Right atrium auricular region (tissue), 2 donors: Measurements from ENCODE around the gene GPX8. TPM values are rescaled to one million over a fixed set of nuclear protein-coding genes. Genes with fewer than 3 reads are reported as not detected.
A peak's percentile ranks its signal among the peaks of the same experiment; 100 is the strongest.

Experiments used
- DNase-seq: peaks from one replicate; pipeline ENCODE4 v3.0.0-alpha.2; 2019; ENCODE audit warnings: low spot score
- H3K27ac ChIP-seq, 2 donors: fragments of 200-600 bp; sonication (generic); 1 replicate in 1 of 2; 2 replicates in 1 of 2; pipeline ENCODE4 v1.5.1; 2016 to 2019
- H3K27me3 ChIP-seq, 2 donors: fragments of 200-600 bp; sonication (generic); one replicate each; pipeline versions ENCODE4 v1.5.1 to v1.6.0; 2017 to 2019
- H3K36me3 ChIP-seq: fragments of 200-600 bp; sonication (generic); one replicate; pipeline ENCODE4 v1.5.1; 2016
- H3K4me1 ChIP-seq, 2 donors: fragments of 200-600 bp; sonication (generic); one replicate each; pipeline versions ENCODE4 v1.5.1 to v1.6.0; 2017 to 2019
- H3K4me3 ChIP-seq, 2 donors: fragments of 200-600 bp; sonication (generic); 1 replicate in 1 of 2; 2 replicates in 1 of 2; pipeline ENCODE4 v1.5.1; 2017 to 2019; ENCODE audit warnings: mild to moderate bottlenecking in 1 of 2, moderate library complexity in 1 of 2
- H3K9me3 ChIP-seq, 2 donors: fragments of 200-600 bp; sonication (generic); one replicate each; pipeline ENCODE4 v1.5.1; 2019
- total RNA-seq, 2 donors: library from RNA; depleted of rRNA; stranded (reverse); fragments of >200 nt; gene quantifications; one replicate each; pipeline ENCODE4 v1.1.0, GENCODE V29; 2016
- TF ChIP-seq, protein P1 (sequence below), 2 donors: fragments of 200-600 bp; sonication (generic); IDR thresholded peaks; one replicate each; pipeline ENCODE4 v1.5.1; 2019; ENCODE audit warnings: antibody characterized with exemption in 2 of 2

Gene GPX8, protein sequence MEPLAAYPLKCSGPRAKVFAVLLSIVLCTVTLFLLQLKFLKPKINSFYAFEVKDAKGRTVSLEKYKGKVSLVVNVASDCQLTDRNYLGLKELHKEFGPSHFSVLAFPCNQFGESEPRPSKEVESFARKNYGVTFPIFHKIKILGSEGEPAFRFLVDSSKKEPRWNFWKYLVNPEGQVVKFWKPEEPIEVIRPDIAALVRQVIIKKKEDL
- total RNA-seq = 10 to 100 TPM; 15.7 to 17.5 TPM

DNA sequence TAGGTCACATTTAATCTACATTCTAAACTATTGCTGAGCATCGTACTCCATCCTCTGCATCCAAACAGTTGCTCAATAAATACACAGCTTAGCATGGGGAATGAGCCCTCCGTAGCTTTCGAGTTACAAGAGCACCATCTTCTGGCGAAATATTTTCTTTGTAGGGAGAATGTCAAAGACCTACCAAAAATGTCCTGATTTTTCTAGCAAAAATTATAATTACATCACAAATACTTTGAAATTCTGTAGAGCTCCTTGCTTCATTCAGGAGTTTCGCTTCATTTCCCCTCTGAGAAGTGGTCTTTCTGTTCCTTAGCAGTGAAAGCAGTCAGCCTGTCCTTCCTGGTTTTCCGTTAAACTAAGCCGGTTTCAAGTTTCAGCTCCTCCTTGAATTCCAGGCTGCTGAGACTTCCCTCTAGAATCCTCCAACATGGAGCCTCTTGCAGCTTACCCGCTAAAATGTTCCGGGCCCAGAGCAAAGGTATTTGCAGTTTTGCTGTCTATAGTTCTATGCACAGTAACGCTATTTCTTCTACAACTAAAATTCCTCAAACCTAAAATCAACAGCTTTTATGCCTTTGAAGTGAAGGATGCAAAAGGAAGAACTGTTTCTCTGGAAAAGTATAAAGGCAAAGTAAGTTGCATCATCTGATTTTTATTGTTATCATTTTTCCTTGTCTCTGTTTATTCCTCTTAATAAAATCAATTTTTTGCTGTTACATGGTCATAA is at the start of gene GPX8:
Gene GPX8 (plus strand): TSS at position 409 of the 730 bp plus-strand sequence. CDS start 22 bp downstream, at position 431.
- Histone ChIP-seq H3K36me3 (no peaks in the 10 kb centered on the region), H3K27me3 (no peaks in the 10 kb centered on the region), H3K4me1 (peaks cover 0 to 7% of the 10 kb centered on the region in 2 donors), H3K4me3 (peak within 1 kb of the TSS; percentile 41 to 49), H3K27ac (peak within 1 kb of the TSS; percentile 64 to 79), H3K9me3 (no peaks in the 10 kb centered on the region)
- no peak for DNase-seq
- TF ChIP-seq, protein P1, sequence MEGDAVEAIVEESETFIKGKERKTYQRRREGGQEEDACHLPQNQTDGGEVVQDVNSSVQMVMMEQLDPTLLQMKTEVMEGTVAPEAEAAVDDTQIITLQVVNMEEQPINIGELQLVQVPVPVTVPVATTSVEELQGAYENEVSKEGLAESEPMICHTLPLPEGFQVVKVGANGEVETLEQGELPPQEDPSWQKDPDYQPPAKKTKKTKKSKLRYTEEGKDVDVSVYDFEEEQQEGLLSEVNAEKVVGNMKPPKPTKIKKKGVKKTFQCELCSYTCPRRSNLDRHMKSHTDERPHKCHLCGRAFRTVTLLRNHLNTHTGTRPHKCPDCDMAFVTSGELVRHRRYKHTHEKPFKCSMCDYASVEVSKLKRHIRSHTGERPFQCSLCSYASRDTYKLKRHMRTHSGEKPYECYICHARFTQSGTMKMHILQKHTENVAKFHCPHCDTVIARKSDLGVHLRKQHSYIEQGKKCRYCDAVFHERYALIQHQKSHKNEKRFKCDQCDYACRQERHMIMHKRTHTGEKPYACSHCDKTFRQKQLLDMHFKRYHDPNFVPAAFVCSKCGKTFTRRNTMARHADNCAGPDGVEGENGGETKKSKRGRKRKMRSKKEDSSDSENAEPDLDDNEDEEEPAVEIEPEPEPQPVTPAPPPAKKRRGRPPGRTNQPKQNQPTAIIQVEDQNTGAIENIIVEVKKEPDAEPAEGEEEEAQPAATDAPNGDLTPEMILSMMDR (IDR thresholded peaks at IDR 0.05) = peak; percentile 48 to 76

DNA sequence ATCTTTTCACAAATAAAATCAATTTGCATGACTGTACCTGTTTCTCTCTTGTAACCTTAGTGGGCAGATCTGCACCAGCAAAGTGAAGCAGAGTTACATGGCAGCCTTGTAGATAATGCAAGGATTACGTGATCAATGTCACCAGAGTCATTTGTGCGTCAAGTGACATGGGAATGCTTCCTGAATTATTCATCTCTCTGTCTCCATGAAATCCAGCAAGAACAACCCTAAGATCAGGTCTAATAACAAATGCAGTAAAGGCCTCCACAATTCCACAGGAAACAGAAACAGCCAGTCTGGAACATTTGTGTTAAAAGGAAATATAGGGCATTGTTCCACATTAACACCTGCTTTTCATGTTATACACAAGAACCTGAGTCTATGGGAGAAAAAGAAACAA is 49.8 kb upstream of the GPX8 start:
- DNase-seq = no peak
- Histone ChIP-seq H3K9me3 (no peaks in the 10 kb centered on the region), H3K36me3 (no peaks in the 10 kb centered on the region), H3K4me3 (no peak overlapping the region), H3K4me1 (no peaks in the 10 kb centered on the region), H3K27me3 (no peaks in the 10 kb centered on the region), H3K27ac (no peak overlapping the region)
- TF ChIP-seq, protein P1 (IDR thresholded peaks at IDR 0.05) = no peak

DNA sequence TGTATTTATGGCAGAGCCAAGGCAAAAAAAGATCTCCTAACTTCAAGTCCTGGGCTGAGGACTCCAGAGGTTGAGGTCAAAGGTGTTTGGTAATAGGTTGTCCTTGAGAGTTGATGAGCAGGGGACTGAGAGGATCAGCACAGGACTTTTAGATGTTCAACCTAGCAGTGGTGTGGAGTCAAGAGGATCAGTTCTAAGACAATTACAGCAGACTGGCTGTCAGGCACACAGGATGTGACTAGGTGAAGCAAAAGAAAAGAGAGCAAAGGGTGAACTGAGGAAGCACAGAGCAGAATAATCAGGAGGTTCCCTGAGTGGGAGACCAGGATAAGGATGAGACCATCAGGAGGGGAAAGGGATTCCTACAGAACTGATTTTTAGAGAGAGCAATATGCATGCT is 46.6 kb upstream of the GPX8 start:
- H3K4me3 ChIP-seq = no peak overlapping the region
- no peaks in the 10 kb centered on the region for H3K9me3 ChIP-seq
- no peak for DNase-seq
- no peaks in the 10 kb centered on the region for H3K27me3 ChIP-seq
- no peaks in the 10 kb centered on the region for H3K36me3 ChIP-seq
- TF ChIP-seq, protein P1 (IDR thresholded peaks at IDR 0.05) = no peak
- no peak overlapping the region for H3K27ac ChIP-seq
- no peaks in the 10 kb centered on the region for H3K4me1 ChIP-seq

DNA sequence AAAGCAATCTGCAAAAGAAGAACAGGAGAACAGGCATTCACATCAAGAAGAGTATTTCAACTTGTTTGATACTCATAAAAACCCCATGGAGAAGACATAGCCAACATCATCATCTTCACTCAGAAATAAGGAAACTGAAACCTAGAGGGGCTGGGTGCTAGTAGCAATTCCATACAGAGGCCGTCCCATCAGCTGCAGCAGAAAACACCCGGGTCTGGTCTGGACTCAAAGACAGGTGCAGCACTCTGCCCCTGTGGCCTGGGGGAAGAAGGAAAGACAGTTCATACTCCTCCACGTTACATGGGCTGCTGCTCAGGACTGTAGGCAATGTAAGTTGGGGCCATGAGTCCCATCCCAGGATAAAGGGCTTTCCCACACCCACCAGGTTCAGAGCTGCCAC is 45.9 kb upstream of the GPX8 start:
- H3K27ac ChIP-seq = no peak overlapping the region
- H3K36me3 ChIP-seq = no peaks in the 10 kb centered on the region
- DNase-seq = no peak
- H3K4me1 ChIP-seq = no peaks in the 10 kb centered on the region
- H3K9me3 ChIP-seq = no peaks in the 10 kb centered on the region
- H3K4me3 ChIP-seq = no peak overlapping the region
- TF ChIP-seq, protein P1 (IDR thresholded peaks at IDR 0.05) = no peak
- no peaks in the 10 kb centered on the region for H3K27me3 ChIP-seq

DNA sequence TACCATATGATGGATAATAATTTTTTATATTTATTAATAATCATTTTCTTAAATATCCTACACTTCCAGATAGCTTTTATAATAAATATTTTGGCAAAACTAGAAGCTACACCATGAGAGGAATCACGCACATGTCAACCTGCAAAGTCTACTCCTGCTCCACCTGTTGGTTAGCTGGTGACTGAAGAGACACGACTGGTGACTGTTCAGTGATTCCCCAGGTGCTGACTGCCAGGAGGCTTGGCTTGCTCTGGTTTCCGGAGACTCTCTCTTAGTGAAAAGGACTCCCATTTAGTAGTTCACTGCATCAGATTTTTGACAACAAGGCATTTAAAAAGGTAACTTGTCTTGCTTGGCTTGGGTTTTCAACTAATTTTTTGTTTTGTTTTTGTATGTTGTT is 36.6 kb upstream of the GPX8 start:
- Histone ChIP-seq H3K4me1 (no peaks in the 10 kb centered on the region), H3K27ac (no peak overlapping the region), H3K36me3 (no peaks in the 10 kb centered on the region), H3K27me3 (no peaks in the 10 kb centered on the region), H3K4me3 (no peak overlapping the region), H3K9me3 (no peaks in the 10 kb centered on the region)
- no peak for DNase-seq
- TF ChIP-seq, protein P1 (IDR thresholded peaks at IDR 0.05) = no peak
